Omental fat pad (tissue), 4 donors: ENCODE data around the gene EVC2. TPM values are rescaled to one million over a fixed set of nuclear protein-coding genes. Genes with fewer than 3 reads are reported as not detected.

Experiments
- ATAC-seq: fragments of 150-250 bp; one replicate; pipeline ENCODE4 v1.9.1; 2016; ENCODE audit warnings: mild to moderate bottlenecking, moderate library complexity; ENCODE audit not compliant: low FRiP score
- DNase-seq: peaks from one replicate; pipeline ENCODE4 v3.0.0-alpha.2; 2019; ENCODE audit warnings: low spot score
- CTCF ChIP-seq, 3 donors: fragments of 450-650 bp; IDR thresholded peaks; one replicate each; pipeline ENCODE4 v1.5.1; 2016 to 2017; ENCODE audit warnings: antibody characterized with exemption in 3 of 3, mild to moderate bottlenecking in 3 of 3, moderate library complexity in 2 of 3
- total RNA-seq, 4 donors: library from RNA; depleted of rRNA; stranded (reverse); fragments of >200 nt; gene quantifications; one replicate each; pipeline ENCODE4 v1.1.0, GENCODE V29; 2016

Gene EVC2
- total RNA-seq, 4 donors from 2014 or later, result 4.8 to 20.2 (median 12.5) TPM

- DNase-seq, result no peak
- no peak for ATAC-seq
- no peak for TF ChIP-seq CTCF (IDR thresholded peaks at IDR 0.05)
Observed at GRCh38 chr4:5561286-5561685, 147.1 kb downstream of the EVC2 start.

- no peak for ATAC-seq
Observed at GRCh38 chr4:5558502-5558901, 149.9 kb downstream of the EVC2 start.

GRCh38 chr4:5554376-5554775 lies 154.0 kb downstream of the EVC2 start:
- no peak for TF ChIP-seq CTCF (IDR thresholded peaks at IDR 0.05)
- no peak for ATAC-seq
- DNase-seq, result no peak

More at GRCh38 chr4:5558502-5558901, 149.9 kb downstream of the EVC2 start:
- TF ChIP-seq CTCF (IDR thresholded peaks at IDR 0.05), result no peak
- DNase-seq, result no peak

- ATAC-seq, result no peak
- DNase-seq, result no peak
- no peak for TF ChIP-seq CTCF (IDR thresholded peaks at IDR 0.05)
Observed at GRCh38 chr4:5553801-5554200, 154.6 kb downstream of the EVC2 start.

GRCh38 chr4:5552451-5552850 lies 155.9 kb downstream of the EVC2 start:
- ATAC-seq, result no peak
- no peak for TF ChIP-seq CTCF (IDR thresholded peaks at IDR 0.05)
- no peak for DNase-seq

GRCh38 chr4:5547651-5548249 lies 160.6 kb downstream of the EVC2 start:
- DNase-seq, result no peak
- no peak for TF ChIP-seq CTCF (IDR thresholded peaks at IDR 0.05)
- ATAC-seq, result no peak

GRCh38 chr4:5545271-5545670 lies 163.1 kb downstream of the EVC2 start:
- ATAC-seq (no peak), DNase-seq (no peak)
- TF ChIP-seq CTCF (IDR thresholded peaks at IDR 0.05), result no peak
